HG02884 (cell line): ENCODE data around the gene CD180.

Experiments used
- ATAC-seq: cut with Tn5 transposase; IDR thresholded peaks from one replicate; pipeline ENCODE4 v1.9.1; 2021; ENCODE audit warnings: mild to moderate bottlenecking, moderate library complexity; ENCODE audit not compliant: unreplicated experiment

The CD180 gene

DNA sequence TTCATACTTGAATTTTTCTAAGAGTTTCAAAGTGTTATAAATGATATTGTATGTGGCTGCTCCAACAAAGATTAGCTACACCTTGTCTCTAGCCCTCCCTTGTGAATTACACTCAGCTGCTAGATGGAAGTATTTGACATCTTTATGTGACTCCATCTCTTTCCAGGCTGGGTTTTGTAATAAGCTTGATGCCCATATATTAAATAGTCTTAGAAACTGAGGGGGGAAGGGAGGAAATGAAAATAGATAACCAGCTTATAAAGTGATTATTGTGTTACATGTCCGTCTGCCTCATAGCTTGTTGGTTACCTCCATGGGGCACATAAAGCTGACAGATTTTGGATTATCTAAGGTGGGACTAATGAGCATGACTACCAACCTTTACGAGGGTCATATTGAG, 63.4 kb downstream of the CD180 start:
- no peak for ATAC-seq

DNA sequence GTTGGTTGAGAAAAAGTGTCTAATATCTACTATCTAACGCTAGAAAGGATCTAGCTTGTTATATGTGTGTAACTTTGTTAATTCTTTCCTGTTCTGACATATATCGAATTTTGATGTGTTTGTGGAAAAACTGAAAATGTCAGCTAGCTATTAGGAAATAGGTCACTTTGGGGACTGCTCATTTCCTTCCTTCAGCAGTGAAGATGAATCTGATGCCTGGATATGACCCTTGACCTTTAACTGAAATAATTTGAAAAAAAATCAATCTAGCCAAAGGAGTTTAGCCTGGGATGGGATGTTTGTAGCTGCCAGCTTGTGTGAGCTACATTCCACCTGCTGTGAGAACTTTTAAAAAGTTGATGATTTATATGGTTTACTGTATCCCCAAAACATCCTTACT, 66.8 kb downstream of the CD180 start:
- ATAC-seq = no peak
